ENCODE measurements around the gene MGST2. TPM values are rescaled to one million over a fixed set of nuclear protein-coding genes. Genes with fewer than 3 reads are reported as not detected.

Gene MGST2
- total RNA-seq, 1 donor from 2014 or later = 43.2 TPM

DNA sequence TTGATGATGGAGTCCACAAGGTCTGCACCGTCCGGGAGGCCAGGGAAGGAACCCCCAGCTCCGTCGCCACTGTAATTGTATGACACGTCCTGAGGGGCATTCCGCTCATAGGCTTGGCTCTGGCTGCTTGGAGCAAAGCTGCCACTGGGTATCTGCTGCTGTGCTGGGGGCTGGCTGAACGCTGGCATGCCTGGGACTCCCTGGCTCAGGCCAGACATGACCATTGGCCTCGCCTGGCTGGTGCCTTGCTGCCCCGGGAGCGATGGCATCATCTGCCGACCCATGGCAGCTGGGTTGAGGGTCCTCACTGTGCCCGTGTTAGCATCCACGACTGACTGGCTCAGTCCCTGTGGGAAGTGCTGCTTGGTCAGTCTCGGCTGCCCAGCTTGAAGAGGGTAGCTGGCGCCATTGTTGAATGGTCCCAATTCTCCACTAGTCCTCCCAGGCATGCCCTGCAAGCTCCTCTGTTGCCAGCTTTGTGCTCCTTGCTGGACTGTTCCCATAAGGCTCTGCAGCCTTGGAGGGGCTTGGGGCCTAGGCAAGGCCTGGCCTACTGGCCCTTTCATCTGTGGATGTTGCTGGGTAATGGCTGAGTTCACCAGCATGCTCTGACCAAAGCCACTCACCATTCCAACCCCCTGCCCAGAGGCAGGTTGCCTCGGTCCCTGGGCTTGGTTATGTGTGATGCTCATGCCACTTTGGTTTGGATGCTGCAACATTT is 53.9 kb downstream of the MGST2 start:
- no peak overlapping the region for H3K27ac Mint-ChIP-seq
- H3K9me3 Mint-ChIP-seq = no peaks in the 10 kb centered on the region
- peaks cover 23% of the 10 kb centered on the region for H3K36me3 Mint-ChIP-seq
- peaks cover 2% of the 10 kb centered on the region for H3K4me1 Mint-ChIP-seq (ENCODE audit: unreplicated experiment)
- TF ChIP-seq, protein P1, sequence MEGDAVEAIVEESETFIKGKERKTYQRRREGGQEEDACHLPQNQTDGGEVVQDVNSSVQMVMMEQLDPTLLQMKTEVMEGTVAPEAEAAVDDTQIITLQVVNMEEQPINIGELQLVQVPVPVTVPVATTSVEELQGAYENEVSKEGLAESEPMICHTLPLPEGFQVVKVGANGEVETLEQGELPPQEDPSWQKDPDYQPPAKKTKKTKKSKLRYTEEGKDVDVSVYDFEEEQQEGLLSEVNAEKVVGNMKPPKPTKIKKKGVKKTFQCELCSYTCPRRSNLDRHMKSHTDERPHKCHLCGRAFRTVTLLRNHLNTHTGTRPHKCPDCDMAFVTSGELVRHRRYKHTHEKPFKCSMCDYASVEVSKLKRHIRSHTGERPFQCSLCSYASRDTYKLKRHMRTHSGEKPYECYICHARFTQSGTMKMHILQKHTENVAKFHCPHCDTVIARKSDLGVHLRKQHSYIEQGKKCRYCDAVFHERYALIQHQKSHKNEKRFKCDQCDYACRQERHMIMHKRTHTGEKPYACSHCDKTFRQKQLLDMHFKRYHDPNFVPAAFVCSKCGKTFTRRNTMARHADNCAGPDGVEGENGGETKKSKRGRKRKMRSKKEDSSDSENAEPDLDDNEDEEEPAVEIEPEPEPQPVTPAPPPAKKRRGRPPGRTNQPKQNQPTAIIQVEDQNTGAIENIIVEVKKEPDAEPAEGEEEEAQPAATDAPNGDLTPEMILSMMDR (conservative IDR thresholded peaks at IDR 0.05) = no peak
- no peak for DNase-seq (ENCODE audit: extremely low spot score, unreplicated experiment)
- H3K27me3 Mint-ChIP-seq = no peaks in the 10 kb centered on the region
- no peak overlapping the region for H3K4me3 Mint-ChIP-seq

DNA sequence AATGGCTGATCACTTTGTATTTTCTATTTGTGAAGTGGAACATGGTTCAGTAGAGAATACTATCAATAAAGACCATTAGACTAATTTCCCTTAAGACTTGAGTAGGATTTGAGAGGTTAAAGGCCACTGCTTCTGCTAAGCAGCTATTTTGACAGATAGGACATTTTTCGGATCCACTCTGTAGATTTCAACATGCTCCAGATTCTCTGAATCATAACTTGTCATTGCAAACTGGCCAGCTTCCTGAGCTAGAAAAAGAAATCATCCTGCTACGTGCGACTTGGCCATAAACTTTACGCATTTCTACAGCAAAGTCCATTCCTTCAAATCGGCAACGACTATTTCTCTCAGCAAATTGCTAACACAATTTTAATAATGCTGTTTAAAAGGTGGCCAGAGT is 55.2 kb downstream of the MGST2 start:
- peaks cover 28% of the 10 kb centered on the region for H3K36me3 Mint-ChIP-seq
- no peak overlapping the region for H3K4me3 Mint-ChIP-seq
- TF ChIP-seq, protein P1 (conservative IDR thresholded peaks at IDR 0.05) = no peak
- H3K9me3 Mint-ChIP-seq = no peaks in the 10 kb centered on the region
- no peaks in the 10 kb centered on the region for H3K27me3 Mint-ChIP-seq
- no peak overlapping the region for H3K27ac Mint-ChIP-seq
- DNase-seq (ENCODE audit: extremely low spot score, unreplicated experiment) = no peak
- H3K4me1 Mint-ChIP-seq (ENCODE audit: unreplicated experiment) = no peaks in the 10 kb centered on the region

DNA sequence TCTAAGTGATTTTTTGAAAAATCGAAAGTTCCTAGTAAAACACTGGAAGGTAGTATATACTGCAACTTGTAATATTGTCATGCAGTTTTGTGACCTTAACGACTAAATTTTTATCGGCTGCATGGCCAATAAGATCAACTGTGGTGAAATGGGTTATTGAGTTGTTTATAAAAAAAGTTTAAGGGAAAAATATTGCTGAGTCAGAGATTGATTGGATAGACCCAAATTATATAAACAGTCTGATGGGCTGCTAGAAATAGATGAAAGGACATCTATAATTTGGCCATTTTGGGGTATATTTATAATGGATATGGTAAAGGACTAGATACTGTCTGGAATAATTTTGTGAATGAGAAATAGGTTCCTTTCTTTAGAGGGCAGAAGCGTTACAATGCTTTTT is 56.2 kb downstream of the MGST2 start:
- Mint-ChIP-seq H3K27me3 (no peaks in the 10 kb centered on the region), H3K27ac (no peak overlapping the region), H3K9me3 (no peaks in the 10 kb centered on the region), H3K4me3 (no peak overlapping the region), H3K36me3 (peaks cover 23% of the 10 kb centered on the region), H3K4me1 (ENCODE audit: unreplicated experiment) (peaks cover 5% of the 10 kb centered on the region)
- TF ChIP-seq, protein P1 (conservative IDR thresholded peaks at IDR 0.05) = no peak
- no peak for DNase-seq (ENCODE audit: extremely low spot score, unreplicated experiment)

DNA sequence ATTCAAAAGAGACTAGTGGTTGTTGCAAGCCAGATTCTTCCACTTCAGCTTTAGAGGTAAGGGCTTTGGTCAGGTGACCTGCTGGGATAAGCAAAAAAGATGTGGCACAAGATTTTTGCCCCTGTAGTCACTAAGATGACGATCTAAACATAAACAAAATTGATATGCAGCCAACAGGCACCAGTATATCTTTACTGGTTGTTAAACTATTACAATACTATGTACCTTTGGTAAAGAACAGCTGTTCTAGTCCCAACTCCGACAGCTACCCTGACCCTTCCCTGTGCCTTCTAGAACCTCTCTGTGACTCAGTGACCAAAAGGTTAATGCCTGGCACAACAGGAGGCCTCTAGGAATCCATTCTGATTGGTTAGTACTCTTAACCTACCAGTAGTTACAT is 59.6 kb downstream of the MGST2 start:
- H3K9me3 Mint-ChIP-seq = no peaks in the 10 kb centered on the region
- no peak for DNase-seq (ENCODE audit: extremely low spot score, unreplicated experiment)
- no peaks in the 10 kb centered on the region for H3K27me3 Mint-ChIP-seq
- H3K36me3 Mint-ChIP-seq = peaks cover 7% of the 10 kb centered on the region
- peaks cover 26% of the 10 kb centered on the region for H3K4me1 Mint-ChIP-seq (ENCODE audit: unreplicated experiment)
- TF ChIP-seq, protein P1 (conservative IDR thresholded peaks at IDR 0.05) = no peak
- H3K27ac Mint-ChIP-seq = no peak overlapping the region
- H3K4me3 Mint-ChIP-seq = no peak overlapping the region

DNA sequence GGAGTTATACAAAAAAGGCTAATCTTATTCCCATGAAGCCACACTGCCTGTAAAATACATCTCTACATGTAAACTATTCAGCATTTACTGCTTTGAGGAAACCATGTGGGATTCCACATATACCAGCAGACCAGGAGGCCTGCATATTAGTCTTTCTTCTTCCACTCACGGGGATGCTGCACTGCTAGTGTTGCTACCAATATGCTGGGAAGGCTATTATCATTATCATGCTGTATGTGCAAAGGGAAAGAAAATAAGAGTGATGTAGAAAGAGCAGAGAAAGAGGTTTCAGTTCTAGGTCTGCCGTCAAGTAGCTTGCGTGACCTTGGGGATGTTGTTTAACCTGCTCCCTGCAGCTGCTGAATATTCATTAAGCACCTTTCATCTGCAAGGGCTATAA is 61.0 kb downstream of the MGST2 start:
- Mint-ChIP-seq H3K27me3 (no peaks in the 10 kb centered on the region), H3K4me3 (no peak overlapping the region), H3K27ac (peak overlapping the region; percentile 67), H3K36me3 (peaks cover 11% of the 10 kb centered on the region), H3K9me3 (no peaks in the 10 kb centered on the region), H3K4me1 (ENCODE audit: unreplicated experiment) (peaks cover 26% of the 10 kb centered on the region)
- DNase-seq (ENCODE audit: extremely low spot score, unreplicated experiment) = no peak
- TF ChIP-seq, protein P1 (conservative IDR thresholded peaks at IDR 0.05) = no peak

Data from type B pancreatic cell (in vitro differentiated cells).